ENCODE results near the gene COL24A1.

GRCh38 chr1:86184426-86184825 lies 27.9 kb upstream of the COL24A1 start:
- TF ChIP-seq, protein P1, sequence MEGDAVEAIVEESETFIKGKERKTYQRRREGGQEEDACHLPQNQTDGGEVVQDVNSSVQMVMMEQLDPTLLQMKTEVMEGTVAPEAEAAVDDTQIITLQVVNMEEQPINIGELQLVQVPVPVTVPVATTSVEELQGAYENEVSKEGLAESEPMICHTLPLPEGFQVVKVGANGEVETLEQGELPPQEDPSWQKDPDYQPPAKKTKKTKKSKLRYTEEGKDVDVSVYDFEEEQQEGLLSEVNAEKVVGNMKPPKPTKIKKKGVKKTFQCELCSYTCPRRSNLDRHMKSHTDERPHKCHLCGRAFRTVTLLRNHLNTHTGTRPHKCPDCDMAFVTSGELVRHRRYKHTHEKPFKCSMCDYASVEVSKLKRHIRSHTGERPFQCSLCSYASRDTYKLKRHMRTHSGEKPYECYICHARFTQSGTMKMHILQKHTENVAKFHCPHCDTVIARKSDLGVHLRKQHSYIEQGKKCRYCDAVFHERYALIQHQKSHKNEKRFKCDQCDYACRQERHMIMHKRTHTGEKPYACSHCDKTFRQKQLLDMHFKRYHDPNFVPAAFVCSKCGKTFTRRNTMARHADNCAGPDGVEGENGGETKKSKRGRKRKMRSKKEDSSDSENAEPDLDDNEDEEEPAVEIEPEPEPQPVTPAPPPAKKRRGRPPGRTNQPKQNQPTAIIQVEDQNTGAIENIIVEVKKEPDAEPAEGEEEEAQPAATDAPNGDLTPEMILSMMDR (IDR thresholded peaks at IDR 0.05), result no peak
- no peak for TF ChIP-seq POLR2A (IDR thresholded peaks at IDR 0.05)
